Stimulated activated CD8-positive, alpha-beta memory T cell treated with anti-CD3 and anti-CD28 coated beads, Interleukin-2, amount 100 ng/mL, for 1 hour (primary cell): ENCODE data around the gene PYDC1.
"Not testable (repeated sequence)": the region's sequence is repeated elsewhere in the genome, so short reads cannot be mapped to it uniquely, and the experiment has no call there.

Experiments
- DNase-seq, 2 donors: peaks; one replicate each; pipeline ENCODE4 v3.0.0-alpha.2; 2020; ENCODE audit warnings: low read depth in 2 of 2

PYDC1 gene

DNA sequence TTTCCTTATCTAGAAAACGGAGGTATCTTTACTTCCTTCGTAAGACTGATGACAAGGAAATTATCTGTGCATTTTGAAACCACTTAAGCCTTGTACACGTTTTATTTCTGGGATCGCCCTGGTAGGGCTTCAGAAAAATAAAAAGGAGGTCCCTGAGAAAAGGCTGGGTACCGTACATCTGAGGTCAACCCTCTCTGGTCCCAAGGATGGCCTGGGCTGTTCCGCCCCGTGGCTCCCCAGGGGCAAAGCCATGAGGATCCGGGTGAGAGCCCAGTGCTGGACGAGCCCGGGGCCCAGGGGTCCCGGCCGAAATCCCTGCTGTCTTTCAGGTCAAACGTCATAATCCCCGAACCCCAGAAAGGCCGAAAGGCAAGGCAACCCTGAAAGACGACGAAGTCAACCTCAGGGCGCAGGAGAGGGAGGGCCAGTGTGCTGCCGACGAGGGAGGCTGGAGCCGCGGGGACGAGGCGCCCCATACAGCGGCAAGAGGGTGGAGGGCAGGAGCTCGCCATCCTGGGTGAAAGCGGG lies 37.7 kb downstream of the PYDC1 start:
- no peak for DNase-seq

GRCh38 chr16:31177136-31177535 lies 39.8 kb downstream of the PYDC1 start:
- no peak for DNase-seq

DNA sequence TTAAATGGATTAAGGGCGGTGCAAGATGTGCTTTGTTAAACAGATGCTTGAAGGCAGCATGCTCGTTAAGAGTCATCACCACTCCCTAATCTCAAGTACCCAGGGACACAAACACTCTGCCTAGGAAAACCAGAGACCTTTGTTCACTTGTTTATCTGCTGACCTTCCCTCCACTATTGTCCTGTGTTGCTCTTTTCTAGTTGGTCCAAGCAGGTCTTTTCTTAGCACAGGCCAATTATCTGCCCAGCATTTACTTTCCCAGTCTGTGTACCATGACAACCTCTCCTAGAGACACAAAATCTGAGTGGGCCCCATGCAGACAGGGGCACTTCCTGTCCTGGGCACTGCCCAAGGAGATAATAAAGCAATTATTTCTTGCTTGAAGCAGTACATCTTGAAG lies 46.9 kb downstream of the PYDC1 start:
- not testable (repeated sequence) for DNase-seq

GRCh38 chr16:31168848-31169247 lies 48.1 kb downstream of the PYDC1 start:
- no peak for DNase-seq

DNA sequence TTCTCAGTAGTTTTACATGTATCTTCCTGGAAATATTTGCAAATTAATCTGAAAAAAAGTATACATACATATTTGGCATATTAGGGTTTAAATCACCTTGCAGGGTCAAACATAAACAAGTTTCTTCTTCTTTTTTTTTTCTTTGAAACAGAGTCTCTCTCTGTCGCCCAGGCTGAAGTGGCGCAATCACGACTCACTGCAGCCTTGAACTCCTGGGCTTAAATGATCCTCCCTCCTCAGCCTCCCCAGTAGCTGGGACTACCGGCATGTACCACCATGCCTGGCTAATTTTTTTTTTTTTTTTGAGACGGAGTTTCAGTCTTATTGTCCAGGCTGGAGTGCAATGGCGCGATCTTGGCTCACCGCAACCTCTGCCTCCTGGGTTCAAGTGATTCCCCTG lies 49.6 kb downstream of the PYDC1 start:
- no peak for DNase-seq
